ENCODE results near the gene GPR108.

DNA sequence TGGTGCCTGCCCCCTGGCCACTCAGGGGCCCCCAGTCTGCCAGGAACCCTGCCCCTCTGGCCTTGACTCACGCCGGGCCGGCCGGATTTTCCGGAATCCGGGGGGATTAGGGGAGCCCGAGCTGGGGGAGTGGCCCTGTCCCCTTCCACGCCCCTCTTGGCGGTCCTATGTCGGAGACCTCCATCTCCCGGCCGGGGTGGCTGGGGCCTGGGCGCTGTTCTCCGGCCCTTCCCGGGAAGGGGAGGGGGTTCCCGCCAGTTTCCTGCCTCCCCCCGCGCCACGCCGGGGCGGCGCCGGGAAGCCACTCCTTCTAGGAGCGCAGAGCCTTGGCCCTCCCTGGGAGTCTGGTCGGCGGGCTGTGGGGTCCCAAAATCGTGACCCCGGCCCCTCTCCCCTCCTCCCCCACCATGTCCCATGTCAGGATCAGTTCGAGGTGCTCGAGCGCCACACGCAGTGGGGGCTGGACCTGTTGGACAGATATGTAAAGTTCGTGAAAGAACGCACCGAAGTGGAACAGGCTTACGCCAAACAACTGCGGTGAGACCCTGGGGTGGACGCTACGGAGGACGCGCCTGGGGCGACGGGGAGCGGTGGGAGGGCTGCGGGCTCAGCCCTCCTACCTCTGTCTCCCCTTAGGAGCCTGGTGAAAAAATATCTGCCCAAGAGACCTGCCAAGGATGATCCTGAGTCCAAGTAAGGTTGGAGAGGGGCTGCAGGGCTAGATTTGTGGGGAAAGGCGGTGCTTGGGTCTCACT lies 3.4 kb upstream of the GPR108 start:
- TF ChIP-seq SIN3A (IDR thresholded peaks at IDR 0.05; ENCODE audit: borderline replicate concordance, insufficient read depth, low read depth, low read length) (no peak), POLR2AphosphoS5 (IDR thresholded peaks at IDR 0.05; ENCODE audit: low read depth, low read length) (no peak)
